Peyer's patch (tissue), 4 donors: Measurements from ENCODE around the gene OPCML.

Source experiments
- CTCF ChIP-seq, 6 experiments: fragments of 450-650 bp in 4 of 6; fragments of 200-600 bp in 2 of 6; sonication (generic) in 1 of 6; IDR thresholded peaks; one replicate each; pipeline ENCODE4 v1.5.1; 2017 to 2019; ENCODE audit warnings: antibody characterized with exemption in 6 of 6, mild to moderate bottlenecking in 3 of 6, moderate library complexity in 1 of 6
- POLR2A ChIP-seq, 2 donors: fragments of 450-650 bp; IDR thresholded peaks; one replicate each; pipeline ENCODE4 v1.5.1; 2017; ENCODE audit warnings: antibody characterized with exemption in 2 of 2, mild to moderate bottlenecking in 2 of 2, moderate library complexity in 2 of 2

GRCh38 chr11:132883241-132883640 is 649.1 kb downstream of the OPCML start:
- TF ChIP-seq CTCF (IDR thresholded peaks at IDR 0.05) (no peak), POLR2A (IDR thresholded peaks at IDR 0.05) (no peak)
